ENCODE results near the gene NAGS. TPM values are rescaled to one million over a fixed set of nuclear protein-coding genes. Genes with fewer than 3 reads are reported as not detected.

The NAGS gene
- total RNA-seq, 4 donors from 2014 or later, result 0.84 to 7.2 (median 1.8) TPM

DNA sequence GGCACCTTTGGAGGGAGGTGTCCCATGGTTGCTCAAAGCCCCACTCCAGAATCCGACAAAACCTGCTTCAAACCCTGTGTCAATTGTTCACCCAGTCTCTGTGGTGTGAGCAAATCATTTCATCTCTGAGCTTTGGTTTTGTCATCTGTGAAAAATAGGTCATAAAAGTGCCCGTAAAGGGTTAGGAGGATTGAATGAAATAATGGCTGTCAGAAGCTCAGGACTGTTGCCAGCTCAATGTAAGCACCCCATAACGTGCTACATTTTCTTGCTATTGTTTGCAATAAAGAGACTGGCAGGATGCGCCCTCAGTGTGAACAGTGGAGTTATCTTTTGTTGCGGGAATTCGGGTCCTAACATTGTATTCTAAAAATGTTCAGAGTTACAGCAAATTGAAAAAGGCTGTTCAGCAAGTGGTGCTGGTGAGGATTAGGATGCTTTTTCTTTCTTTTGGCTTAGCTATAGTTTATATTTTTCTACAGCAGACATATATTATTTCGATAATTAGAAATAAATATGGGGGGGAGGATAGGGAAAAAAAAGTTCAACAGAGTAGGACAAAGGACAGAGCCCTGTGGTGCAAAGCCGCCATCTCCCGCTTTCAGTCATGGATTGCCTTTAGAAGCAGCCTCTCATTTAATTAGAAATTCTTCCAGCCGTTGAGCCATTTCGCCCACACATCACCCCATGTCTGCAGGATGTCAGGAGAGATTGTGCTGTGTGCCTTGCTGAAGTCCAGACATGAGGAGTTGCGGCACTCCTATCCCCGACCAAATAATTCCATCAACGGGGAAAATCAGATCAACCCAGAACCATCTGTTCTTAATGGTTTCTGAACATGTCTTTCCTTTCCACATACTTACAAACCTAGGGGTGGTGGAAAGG is 29.8 kb upstream of the NAGS start:
- 44% methylated on average over 14 of the region's 14 CpGs for WGBS, 2 donors
- Histone ChIP-seq H3K27me3 (peaks cover 0 to 49% of the 10 kb centered on the region in 2 donors), H3K4me3 (no peak overlapping the region), H3K36me3 (no peaks in the 10 kb centered on the region), H3K4me1 (no peaks in the 10 kb centered on the region), H3K27ac (no peak overlapping the region), H3K9me3 (no peaks in the 10 kb centered on the region)
- TF ChIP-seq, protein P1, sequence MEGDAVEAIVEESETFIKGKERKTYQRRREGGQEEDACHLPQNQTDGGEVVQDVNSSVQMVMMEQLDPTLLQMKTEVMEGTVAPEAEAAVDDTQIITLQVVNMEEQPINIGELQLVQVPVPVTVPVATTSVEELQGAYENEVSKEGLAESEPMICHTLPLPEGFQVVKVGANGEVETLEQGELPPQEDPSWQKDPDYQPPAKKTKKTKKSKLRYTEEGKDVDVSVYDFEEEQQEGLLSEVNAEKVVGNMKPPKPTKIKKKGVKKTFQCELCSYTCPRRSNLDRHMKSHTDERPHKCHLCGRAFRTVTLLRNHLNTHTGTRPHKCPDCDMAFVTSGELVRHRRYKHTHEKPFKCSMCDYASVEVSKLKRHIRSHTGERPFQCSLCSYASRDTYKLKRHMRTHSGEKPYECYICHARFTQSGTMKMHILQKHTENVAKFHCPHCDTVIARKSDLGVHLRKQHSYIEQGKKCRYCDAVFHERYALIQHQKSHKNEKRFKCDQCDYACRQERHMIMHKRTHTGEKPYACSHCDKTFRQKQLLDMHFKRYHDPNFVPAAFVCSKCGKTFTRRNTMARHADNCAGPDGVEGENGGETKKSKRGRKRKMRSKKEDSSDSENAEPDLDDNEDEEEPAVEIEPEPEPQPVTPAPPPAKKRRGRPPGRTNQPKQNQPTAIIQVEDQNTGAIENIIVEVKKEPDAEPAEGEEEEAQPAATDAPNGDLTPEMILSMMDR (IDR thresholded peaks at IDR 0.05), result no peak
- TF ChIP-seq POLR2A (IDR thresholded peaks at IDR 0.05) (no peak), EP300 (IDR thresholded peaks at IDR 0.05) (no peak)
- no peak for DNase-seq (ENCODE audit: low spot score in 2 of 2)

DNA sequence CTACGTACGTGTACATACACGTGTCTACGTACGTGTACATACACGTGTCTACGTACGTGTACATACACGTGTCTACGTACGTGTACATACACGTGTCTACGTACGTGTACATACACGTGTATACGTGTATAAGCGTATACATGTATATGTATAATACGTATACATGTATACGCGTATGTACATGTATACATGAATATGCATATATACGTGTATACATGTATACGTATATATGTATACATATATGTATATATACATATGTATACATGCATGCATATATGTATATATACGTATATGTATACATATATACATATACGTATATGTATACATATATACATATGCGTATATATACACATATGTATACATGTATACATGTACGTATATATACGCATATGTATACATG is 28.5 kb upstream of the NAGS start:
- no peak for DNase-seq (ENCODE audit: low spot score in 2 of 2)
- no peaks in the 10 kb centered on the region for H3K4me1 ChIP-seq
- H3K9me3 ChIP-seq, result no peaks in the 10 kb centered on the region
- TF ChIP-seq POLR2A (IDR thresholded peaks at IDR 0.05) (no peak), EP300 (IDR thresholded peaks at IDR 0.05) (no peak)
- TF ChIP-seq, protein P1 (IDR thresholded peaks at IDR 0.05), result no peak
- WGBS, 2 donors, result 65 to 88% methylated on average over 18 to 27 of the region's 27 CpGs
- no peaks in the 10 kb centered on the region for H3K36me3 ChIP-seq
- peaks cover 0 to 60% of the 10 kb centered on the region in 2 donors for H3K27me3 ChIP-seq
- no peak overlapping the region for H3K27ac ChIP-seq
- H3K4me3 ChIP-seq, result no peak overlapping the region

DNA sequence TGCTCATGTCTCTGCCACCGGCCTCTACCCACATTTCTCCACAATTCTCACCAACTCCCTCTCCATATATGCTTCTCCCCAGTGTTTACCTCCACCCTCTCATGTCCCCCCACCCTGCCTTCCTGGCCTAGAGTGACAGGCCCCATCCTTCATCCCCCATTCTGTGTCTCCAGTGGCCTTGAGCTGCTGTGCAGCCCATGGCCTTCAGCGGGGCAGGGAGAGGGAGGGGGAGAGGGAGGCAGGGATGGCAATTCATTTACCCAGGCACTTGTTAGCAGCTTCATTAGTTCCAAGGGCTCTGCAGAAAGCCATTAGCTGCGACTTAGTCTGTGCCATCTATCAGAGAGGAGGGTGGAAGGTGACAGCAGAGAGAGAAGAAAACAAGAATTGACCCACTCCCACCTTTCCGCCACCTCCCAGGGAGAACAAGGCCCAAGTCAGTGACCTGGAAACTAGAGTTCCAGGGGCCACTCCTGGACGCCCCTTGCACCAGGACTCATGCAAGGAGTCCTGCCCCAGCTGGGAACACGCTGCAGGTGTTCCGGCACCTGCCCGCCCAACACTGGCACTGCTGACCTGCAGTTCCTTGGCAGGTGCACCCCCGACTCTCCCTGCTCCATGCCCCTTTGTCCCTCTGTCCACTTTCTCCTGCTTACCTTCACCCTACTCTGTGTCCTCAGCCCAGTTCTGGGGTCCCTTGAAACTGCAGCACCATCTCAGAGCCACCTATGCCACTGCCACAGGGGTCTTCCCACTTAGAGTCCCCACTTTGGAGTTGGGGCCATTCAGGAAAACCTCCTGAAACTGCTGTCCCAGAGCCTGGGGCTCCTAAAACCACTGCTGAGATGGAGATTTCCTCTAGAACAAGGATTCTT is 27.2 kb upstream of the NAGS start:
- H3K9me3 ChIP-seq, result no peaks in the 10 kb centered on the region
- H3K4me1 ChIP-seq, result no peaks in the 10 kb centered on the region
- H3K27ac ChIP-seq, result no peak overlapping the region
- TF ChIP-seq EP300 (IDR thresholded peaks at IDR 0.05), result no peak
- no peak for TF ChIP-seq POLR2A (IDR thresholded peaks at IDR 0.05)
- TF ChIP-seq, protein P1 (IDR thresholded peaks at IDR 0.05), result no peak
- H3K36me3 ChIP-seq, result no peaks in the 10 kb centered on the region
- no peak overlapping the region for H3K4me3 ChIP-seq
- 67 to 72% methylated on average over 9 of the region's 9 CpGs for WGBS, 2 donors
- no peak for DNase-seq (ENCODE audit: low spot score in 2 of 2)
- peaks cover 0 to 72% of the 10 kb centered on the region in 2 donors for H3K27me3 ChIP-seq

DNA sequence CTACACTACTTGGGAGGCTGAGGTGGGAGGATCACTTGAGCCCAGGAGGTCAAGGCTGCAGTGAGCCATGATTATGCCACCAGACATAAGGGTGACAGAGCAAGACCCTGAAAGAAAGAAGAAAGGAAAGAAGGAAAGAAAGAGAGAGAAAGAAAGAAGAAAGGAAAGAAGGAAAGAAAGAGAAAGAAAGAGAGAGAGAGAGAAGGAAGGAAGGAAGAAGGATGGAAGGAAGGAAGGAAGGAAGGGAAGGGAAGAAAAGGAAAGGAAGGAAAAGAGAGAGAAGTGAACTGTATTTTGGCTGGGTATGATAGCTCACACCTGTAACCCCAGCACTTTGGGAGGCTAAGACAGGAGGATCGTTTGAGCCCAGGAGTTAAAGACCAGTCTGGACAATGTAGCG is 26.3 kb upstream of the NAGS start:
- Histone ChIP-seq H3K27me3 (peaks cover 0 to 74% of the 10 kb centered on the region in 2 donors), H3K36me3 (no peaks in the 10 kb centered on the region), H3K27ac (no peak overlapping the region), H3K4me1 (no peaks in the 10 kb centered on the region), H3K4me3 (no peak overlapping the region), H3K9me3 (no peaks in the 10 kb centered on the region)
- 74 to 86% methylated on average over 2 of the region's 2 CpGs for WGBS, 2 donors
- no peak for DNase-seq (ENCODE audit: low spot score in 2 of 2)
- no peak for TF ChIP-seq POLR2A (IDR thresholded peaks at IDR 0.05)
- TF ChIP-seq, protein P1 (IDR thresholded peaks at IDR 0.05), result no peak
- TF ChIP-seq EP300 (IDR thresholded peaks at IDR 0.05), result no peak
